Measurements from ENCODE around the gene RNF138. TPM values are rescaled to one million over a fixed set of nuclear protein-coding genes. Genes with fewer than 3 reads are reported as not detected.
A peak's percentile ranks its signal among the peaks of the same experiment; 100 is the strongest.

Gene RNF138
- polyA plus RNA-seq (2011; rRNA removed): 10.6 and 12.5 TPM in 2 replicates
- 23.8 and 26.9 TPM in 2 replicates for polyA minus RNA-seq (2011; rRNA and poly(A)+ RNA removed)

- CTCF ChIA-PET: interaction anchor here (1.1 kb wide), 1 partner anchor 379 kb away, joined by 3 read pairs; the partner anchor contains the start of gene GAREM1
- no peak for TF ChIP-seq CTCF (IDR thresholded peaks at IDR 0.05; ENCODE audit: low read depth, low read length)
- POLR2A ChIA-PET: interaction anchor here (0.5 to 1.3 kb wide), 2 partner anchors 149 to 236 kb away, joined by 3 to 8 read pairs; partner anchors contain the start of gene TRAPPC8
- peak within 1 kb of the TSS; percentile 98 for H3K27ac ChIP-seq (ENCODE audit: low read depth, low read length)
- H3K4me3 ChIP-seq (ENCODE audit: low read depth, low read length): peak within 1 kb of the TSS; percentile 94
- peaks cover 4% of the 10 kb centered on the region; the same call in 1 of the 2 replicates for H3K9me3 ChIP-seq (ENCODE audit: control insufficient read depth, insufficient read depth, low read length)
- peak; percentile 30 for DNase-seq (ENCODE audit: low read depth, low spot score)
- H3K27me3 ChIP-seq (ENCODE audit: control insufficient read depth, insufficient read depth, low read length): no peaks in the 10 kb centered on the region
Observed at GRCh38 chr18:32091724-32092421, at the start of gene RNF138. RNF138 (plus strand) TSS chr18:32091874; CDS start chr18:32092777, 903 bp downstream.

- ChIA-PET POLR2A (no interaction called here), CTCF (no interaction called here)
- Histone ChIP-seq H3K9me3 (ENCODE audit: control insufficient read depth, insufficient read depth, low read length) (no peaks in the 10 kb centered on the region), H3K4me3 (ENCODE audit: low read depth, low read length) (no peak overlapping the region), H3K27ac (ENCODE audit: low read depth, low read length) (no peak overlapping the region), H3K27me3 (ENCODE audit: control insufficient read depth, insufficient read depth, low read length) (no peaks in the 10 kb centered on the region)
- no peak for TF ChIP-seq CTCF (IDR thresholded peaks at IDR 0.05; ENCODE audit: low read depth, low read length)
- no peak for DNase-seq (ENCODE audit: low read depth, low spot score)
Observed at GRCh38 chr18:32042337-32042736, 49.3 kb upstream of the RNF138 start.

GRCh38 chr18:32048507-32049091 lies 43.1 kb upstream of the RNF138 start:
- POLR2A ChIA-PET: no interaction called here
- Histone ChIP-seq H3K4me3 (ENCODE audit: low read depth, low read length) (no peak overlapping the region), H3K27me3 (ENCODE audit: control insufficient read depth, insufficient read depth, low read length) (no peaks in the 10 kb centered on the region), H3K27ac (ENCODE audit: low read depth, low read length) (no peak overlapping the region), H3K9me3 (ENCODE audit: control insufficient read depth, insufficient read depth, low read length) (no peaks in the 10 kb centered on the region)
- no peak for TF ChIP-seq CTCF (IDR thresholded peaks at IDR 0.05; ENCODE audit: low read depth, low read length)
- no peak for DNase-seq (ENCODE audit: low read depth, low spot score)
- CTCF ChIA-PET: no interaction called here

DNA sequence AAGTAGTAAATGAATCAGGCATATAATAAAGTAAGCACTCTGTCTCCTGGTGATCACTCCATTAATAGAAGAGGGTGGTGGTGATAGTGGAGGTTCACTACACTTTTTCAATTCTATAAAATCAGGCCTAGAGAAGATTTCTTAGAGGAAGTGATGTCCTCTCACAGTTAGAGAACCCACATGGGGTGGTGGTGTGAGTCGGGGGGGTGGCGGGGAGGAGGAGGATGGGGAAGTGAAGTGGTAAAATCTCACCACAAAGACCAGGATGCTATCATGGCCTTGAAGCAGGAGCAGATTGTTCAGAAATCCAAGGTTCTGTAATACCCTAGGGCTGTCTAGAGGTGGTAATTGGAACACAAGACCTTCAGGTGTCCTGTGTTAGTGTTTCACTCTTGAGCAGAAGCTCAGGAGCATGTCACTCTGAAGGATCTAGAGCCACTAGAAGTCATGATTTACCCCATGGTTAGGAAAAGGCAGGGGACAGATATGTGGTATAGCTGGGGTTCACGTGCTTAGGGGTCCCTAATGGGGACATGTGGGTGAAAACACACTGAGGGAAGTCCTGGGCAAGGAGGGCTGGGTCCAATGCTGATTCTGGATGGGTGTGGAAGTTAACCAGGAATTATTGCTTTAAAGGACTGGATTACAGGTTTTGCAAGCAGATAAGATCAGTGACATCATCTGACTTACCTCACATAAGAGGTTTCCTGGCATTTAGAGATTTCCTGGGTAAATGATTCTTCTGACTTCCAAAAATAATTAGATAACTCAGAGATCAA lies 42.1 kb upstream of the RNF138 start:
- TF ChIP-seq CTCF (IDR thresholded peaks at IDR 0.05; ENCODE audit: low read depth, low read length): no peak
- H3K27me3 ChIP-seq (ENCODE audit: control insufficient read depth, insufficient read depth, low read length): no peaks in the 10 kb centered on the region
- CTCF ChIA-PET: no interaction called here
- no peak for DNase-seq (ENCODE audit: low read depth, low spot score)
- no peaks in the 10 kb centered on the region for H3K9me3 ChIP-seq (ENCODE audit: control insufficient read depth, insufficient read depth, low read length)
- no peak overlapping the region for H3K27ac ChIP-seq (ENCODE audit: low read depth, low read length)
- POLR2A ChIA-PET: no interaction called here
- H3K4me3 ChIP-seq (ENCODE audit: low read depth, low read length): no peak overlapping the region

Data from AG04450 (cell line).